Transverse colon (tissue), 3 donors: Measurements from ENCODE around the gene POLDIP3.

ENCODE experiments used
- POLR2A ChIP-seq: fragments of 450-650 bp; IDR thresholded peaks from one replicate; pipeline ENCODE4 v1.6.1; 2016; ENCODE audit warnings: antibody characterized with exemption, mild to moderate bottlenecking, moderate library complexity
- TF ChIP-seq, protein P1 (sequence below), 5 experiments: fragments of 200-600 bp in 3 of 5; fragments of 450-650 bp in 2 of 5; sonication (generic) in 3 of 5; IDR thresholded peaks; 1 replicate in 2 of 5; 2 replicates in 3 of 5; pipeline ENCODE4 v1.5.1; 2016 to 2017; ENCODE audit warnings: antibody characterized with exemption in 5 of 5, inconsistent platforms in 3 of 5, mild to moderate bottlenecking in 2 of 5, moderate library complexity in 1 of 5

DNA sequence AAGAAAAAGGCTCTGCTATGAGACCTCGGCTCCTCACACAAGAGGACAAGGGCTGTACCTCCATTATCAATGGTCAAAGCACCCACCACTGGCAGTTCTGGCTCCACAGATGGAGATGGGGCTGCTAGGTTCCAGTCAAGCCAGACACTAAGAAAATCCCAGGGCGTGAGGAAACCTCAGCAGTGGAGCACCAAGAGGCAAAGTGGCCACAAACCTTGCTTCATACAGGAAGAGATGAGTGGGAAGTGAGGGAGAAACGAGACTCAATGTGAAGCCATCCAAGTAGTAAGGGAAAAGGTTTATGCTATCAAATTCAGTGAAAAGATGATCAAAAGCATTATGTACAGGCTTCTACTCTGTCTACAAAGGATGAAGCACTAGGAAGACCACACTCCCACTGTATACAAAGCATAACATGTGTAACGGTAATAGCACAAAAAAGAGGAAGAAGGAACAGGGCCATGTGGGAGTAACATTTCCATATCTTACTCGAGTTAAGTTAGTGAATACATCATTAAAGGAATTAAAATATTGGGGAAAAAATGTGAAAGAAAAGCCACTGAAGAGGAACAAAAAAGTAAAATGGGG, 27.0 kb downstream of the POLDIP3 start:
- TF ChIP-seq, protein P1, sequence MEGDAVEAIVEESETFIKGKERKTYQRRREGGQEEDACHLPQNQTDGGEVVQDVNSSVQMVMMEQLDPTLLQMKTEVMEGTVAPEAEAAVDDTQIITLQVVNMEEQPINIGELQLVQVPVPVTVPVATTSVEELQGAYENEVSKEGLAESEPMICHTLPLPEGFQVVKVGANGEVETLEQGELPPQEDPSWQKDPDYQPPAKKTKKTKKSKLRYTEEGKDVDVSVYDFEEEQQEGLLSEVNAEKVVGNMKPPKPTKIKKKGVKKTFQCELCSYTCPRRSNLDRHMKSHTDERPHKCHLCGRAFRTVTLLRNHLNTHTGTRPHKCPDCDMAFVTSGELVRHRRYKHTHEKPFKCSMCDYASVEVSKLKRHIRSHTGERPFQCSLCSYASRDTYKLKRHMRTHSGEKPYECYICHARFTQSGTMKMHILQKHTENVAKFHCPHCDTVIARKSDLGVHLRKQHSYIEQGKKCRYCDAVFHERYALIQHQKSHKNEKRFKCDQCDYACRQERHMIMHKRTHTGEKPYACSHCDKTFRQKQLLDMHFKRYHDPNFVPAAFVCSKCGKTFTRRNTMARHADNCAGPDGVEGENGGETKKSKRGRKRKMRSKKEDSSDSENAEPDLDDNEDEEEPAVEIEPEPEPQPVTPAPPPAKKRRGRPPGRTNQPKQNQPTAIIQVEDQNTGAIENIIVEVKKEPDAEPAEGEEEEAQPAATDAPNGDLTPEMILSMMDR (IDR thresholded peaks at IDR 0.05): no peak
- TF ChIP-seq POLR2A: no peak
